ENCODE data around the gene FRRS1L.

- no peak for TF ChIP-seq CTCF (IDR thresholded peaks at IDR 0.05; ENCODE audit: low read length)
- TF ChIP-seq EZH2phosphoT487 (IDR thresholded peaks at IDR 0.05; ENCODE audit: low read length), result no peak
- no peak for TF ChIP-seq EZH2 (optimal IDR thresholded peaks at IDR 0.05; ENCODE audit: low read depth, low read length)
Measured at GRCh38 chr9:109166171-109166770, 778 bp downstream of the FRRS1L start.

Measured in MM.1S (cell line).